Activated naive CD8-positive, alpha-beta T cell treated with anti-CD3 and anti-CD28 coated beads, Interleukin-2, amount 50 U/mL, for 24 hours (primary cell): Measurements from ENCODE around the gene CPT2.
A peak's percentile ranks its signal among the peaks of the same experiment; 100 is the strongest.
"Not testable (repeated sequence)": the region's sequence is repeated elsewhere in the genome, so short reads cannot be mapped to it uniquely, and the experiment has no call there.

ENCODE experiments used
- ATAC-seq: fragments of 150-1000 bp; cut with Tn5 transposase; one replicate; pipeline ENCODE4 v1.10.0; 2021
- DNase-seq: peaks from one replicate; pipeline ENCODE4 v3.0.0; 2021
- H3K27ac Mint-ChIP-seq: one replicate; pipeline ENCODE4 v1.8.0; 2021; ENCODE audit warnings: mild to moderate bottlenecking, mixed read lengths
- H3K27me3 Mint-ChIP-seq: one replicate; pipeline ENCODE4 v1.8.0; 2021; ENCODE audit warnings: mixed read lengths
- H3K36me3 Mint-ChIP-seq: one replicate; pipeline ENCODE4 v1.8.0; 2021; ENCODE audit warnings: low read depth, mixed read lengths
- H3K4me1 Mint-ChIP-seq: one replicate; pipeline ENCODE4 v1.8.0; 2021; ENCODE audit warnings: mixed read lengths
- H3K4me3 Mint-ChIP-seq: one replicate; pipeline ENCODE4 v1.8.0; 2021; ENCODE audit warnings: mild to moderate bottlenecking, moderate library complexity, mixed read lengths
- H3K9me3 Mint-ChIP-seq: one replicate; pipeline ENCODE4 v1.8.0; 2021; ENCODE audit warnings: mixed read lengths

Gene CPT2

GRCh38 chr1:53195246-53196016 is 1.2 kb upstream of the CPT2 start:
- Mint-ChIP-seq H3K4me1 (peaks cover 27% of the 10 kb centered on the region), H3K27ac (peak overlapping the region; percentile 56), H3K27me3 (no peaks in the 10 kb centered on the region), H3K9me3 (no peaks in the 10 kb centered on the region), H3K36me3 (peaks cover 13% of the 10 kb centered on the region), H3K4me3 (peak overlapping the region; percentile 43)
- ATAC-seq = no peak
- DNase-seq = no peak

- no peak for DNase-seq
- peaks cover 17% of the 10 kb centered on the region for H3K36me3 Mint-ChIP-seq
- peaks cover 27% of the 10 kb centered on the region for H3K4me1 Mint-ChIP-seq
- ATAC-seq = peak; percentile 11
- H3K27me3 Mint-ChIP-seq = no peaks in the 10 kb centered on the region
- H3K27ac Mint-ChIP-seq = peak overlapping the region; percentile 89
- H3K9me3 Mint-ChIP-seq = no peaks in the 10 kb centered on the region
- H3K4me3 Mint-ChIP-seq = peak overlapping the region; percentile 99
Measured at GRCh38 chr1:53196017-53196484, 573 bp upstream of the CPT2 start.

GRCh38 chr1:53197291-53198200 is 922 bp downstream of the CPT2 start:
- Mint-ChIP-seq H3K4me3 (peak overlapping the region; percentile 99), H3K9me3 (no peaks in the 10 kb centered on the region), H3K4me1 (peaks cover 27% of the 10 kb centered on the region), H3K36me3 (peaks cover 24% of the 10 kb centered on the region), H3K27me3 (no peaks in the 10 kb centered on the region), H3K27ac (peak overlapping the region; percentile 95)
- ATAC-seq = no peak
- DNase-seq = no peak

- Mint-ChIP-seq H3K36me3 (peaks cover 30% of the 10 kb centered on the region), H3K27ac (peak overlapping the region; percentile 95), H3K4me3 (peak overlapping the region; percentile 99), H3K9me3 (no peaks in the 10 kb centered on the region), H3K27me3 (no peaks in the 10 kb centered on the region), H3K4me1 (peaks cover 27% of the 10 kb centered on the region)
- ATAC-seq = no peak
- no peak for DNase-seq
Measured at GRCh38 chr1:53198241-53198651, 1.6 kb downstream of the CPT2 start.

GRCh38 chr1:53203466-53203865 is 6.8 kb downstream of the CPT2 start:
- Mint-ChIP-seq H3K27me3 (no peaks in the 10 kb centered on the region), H3K36me3 (peaks cover 64% of the 10 kb centered on the region), H3K27ac (no peak overlapping the region), H3K4me3 (no peak overlapping the region), H3K4me1 (peaks cover 5% of the 10 kb centered on the region), H3K9me3 (peaks cover 14% of the 10 kb centered on the region)
- no peak for ATAC-seq
- no peak for DNase-seq

GRCh38 chr1:53205496-53205895 is 8.9 kb downstream of the CPT2 start:
- not testable (repeated sequence) for H3K4me3 Mint-ChIP-seq, H3K27me3 Mint-ChIP-seq
- peaks cover 76% of the 10 kb centered on the region for H3K36me3 Mint-ChIP-seq

GRCh38 chr1:53206083-53206685 is 9.6 kb downstream of the CPT2 start:
- not testable (repeated sequence) for H3K4me3 Mint-ChIP-seq, DNase-seq, ATAC-seq, H3K27me3 Mint-ChIP-seq, H3K27ac Mint-ChIP-seq, H3K4me1 Mint-ChIP-seq
- H3K36me3 Mint-ChIP-seq = peaks cover 74% of the 10 kb centered on the region
- H3K9me3 Mint-ChIP-seq = peaks cover 14% of the 10 kb centered on the region

More at GRCh38 chr1:53205496-53205895, 8.9 kb downstream of the CPT2 start:
- not testable (repeated sequence) for H3K27ac Mint-ChIP-seq, H3K4me1 Mint-ChIP-seq, DNase-seq, ATAC-seq
- H3K9me3 Mint-ChIP-seq = peaks cover 14% of the 10 kb centered on the region

- Mint-ChIP-seq H3K4me1 (no peaks in the 10 kb centered on the region), H3K27ac (no peak overlapping the region), H3K36me3 (peaks cover 75% of the 10 kb centered on the region), H3K9me3 (peaks cover 14% of the 10 kb centered on the region), H3K27me3 (no peaks in the 10 kb centered on the region), H3K4me3 (no peak overlapping the region)
- ATAC-seq (no peak), DNase-seq (no peak)
Measured at GRCh38 chr1:53206735-53207379, 10.2 kb downstream of the CPT2 start.

GRCh38 chr1:53207726-53208125 is 11.1 kb downstream of the CPT2 start:
- peaks cover 71% of the 10 kb centered on the region for H3K36me3 Mint-ChIP-seq
- no peak overlapping the region for H3K4me3 Mint-ChIP-seq
- peaks cover 14% of the 10 kb centered on the region for H3K9me3 Mint-ChIP-seq
- DNase-seq (no peak), ATAC-seq (no peak)
- no peak overlapping the region for H3K27ac Mint-ChIP-seq
- H3K4me1 Mint-ChIP-seq = no peaks in the 10 kb centered on the region
- no peaks in the 10 kb centered on the region for H3K27me3 Mint-ChIP-seq

GRCh38 chr1:53210352-53210751 is 13.7 kb downstream of the CPT2 start:
- H3K9me3 Mint-ChIP-seq = peaks cover 8% of the 10 kb centered on the region

GRCh38 chr1:53210954-53211353 is 14.3 kb downstream of the CPT2 start:
- peaks cover 8% of the 10 kb centered on the region for H3K9me3 Mint-ChIP-seq
- no peak for DNase-seq
- ATAC-seq = no peak
- H3K27ac Mint-ChIP-seq = no peak overlapping the region
- H3K4me1 Mint-ChIP-seq = no peaks in the 10 kb centered on the region
- H3K27me3 Mint-ChIP-seq = no peaks in the 10 kb centered on the region
- H3K4me3 Mint-ChIP-seq = no peak overlapping the region
- peaks cover 51% of the 10 kb centered on the region for H3K36me3 Mint-ChIP-seq

More at GRCh38 chr1:53210352-53210751, 13.7 kb downstream of the CPT2 start:
- no peak for ATAC-seq
- Mint-ChIP-seq H3K4me3 (no peak overlapping the region), H3K27ac (no peak overlapping the region), H3K27me3 (no peaks in the 10 kb centered on the region), H3K4me1 (no peaks in the 10 kb centered on the region), H3K36me3 (peaks cover 57% of the 10 kb centered on the region)
- no peak for DNase-seq

- ATAC-seq (no peak), DNase-seq (no peak)
- Mint-ChIP-seq H3K4me3 (no peak overlapping the region), H3K27ac (no peak overlapping the region), H3K9me3 (no peaks in the 10 kb centered on the region), H3K36me3 (peaks cover 39% of the 10 kb centered on the region), H3K27me3 (no peaks in the 10 kb centered on the region), H3K4me1 (peaks cover 10% of the 10 kb centered on the region)
Measured at GRCh38 chr1:53214376-53214940, 17.8 kb downstream of the CPT2 start.

GRCh38 chr1:53218201-53218600 is 21.6 kb downstream of the CPT2 start:
- H3K4me1 Mint-ChIP-seq = peaks cover 28% of the 10 kb centered on the region
- H3K4me3 Mint-ChIP-seq = peak overlapping the region; percentile 29
- peak overlapping the region; percentile 43 for H3K27ac Mint-ChIP-seq
- DNase-seq (no peak), ATAC-seq (no peak)
- no peaks in the 10 kb centered on the region for H3K9me3 Mint-ChIP-seq
- peaks cover 22% of the 10 kb centered on the region for H3K36me3 Mint-ChIP-seq
- no peaks in the 10 kb centered on the region for H3K27me3 Mint-ChIP-seq

GRCh38 chr1:53219711-53220110 is 23.1 kb downstream of the CPT2 start:
- ATAC-seq (no peak), DNase-seq (no peak)
- no peaks in the 10 kb centered on the region for H3K9me3 Mint-ChIP-seq
- H3K36me3 Mint-ChIP-seq = peaks cover 14% of the 10 kb centered on the region
- H3K27ac Mint-ChIP-seq = peak overlapping the region; percentile 95
- no peaks in the 10 kb centered on the region for H3K27me3 Mint-ChIP-seq
- H3K4me1 Mint-ChIP-seq = peaks cover 28% of the 10 kb centered on the region
- H3K4me3 Mint-ChIP-seq = peak overlapping the region; percentile 90
